Posterior cingulate gyrus (tissue), 11 donors: ENCODE data around the gene PSME2.

Experiments
- DNase-seq, 10 donors: peaks; one replicate each; pipeline versions ENCODE4 v3.0.0 to v3.0.0-alpha.2; 2020 to 2021; ENCODE audit warnings: mixed read lengths in 3 of 10
- intact Hi-C: fragments of 100-400 bp; cut with DNase I; formaldehyde crosslinking; loops from one replicate; pipeline ENCODE4 v1.15.1; 2023

Gene PSME2

DNA sequence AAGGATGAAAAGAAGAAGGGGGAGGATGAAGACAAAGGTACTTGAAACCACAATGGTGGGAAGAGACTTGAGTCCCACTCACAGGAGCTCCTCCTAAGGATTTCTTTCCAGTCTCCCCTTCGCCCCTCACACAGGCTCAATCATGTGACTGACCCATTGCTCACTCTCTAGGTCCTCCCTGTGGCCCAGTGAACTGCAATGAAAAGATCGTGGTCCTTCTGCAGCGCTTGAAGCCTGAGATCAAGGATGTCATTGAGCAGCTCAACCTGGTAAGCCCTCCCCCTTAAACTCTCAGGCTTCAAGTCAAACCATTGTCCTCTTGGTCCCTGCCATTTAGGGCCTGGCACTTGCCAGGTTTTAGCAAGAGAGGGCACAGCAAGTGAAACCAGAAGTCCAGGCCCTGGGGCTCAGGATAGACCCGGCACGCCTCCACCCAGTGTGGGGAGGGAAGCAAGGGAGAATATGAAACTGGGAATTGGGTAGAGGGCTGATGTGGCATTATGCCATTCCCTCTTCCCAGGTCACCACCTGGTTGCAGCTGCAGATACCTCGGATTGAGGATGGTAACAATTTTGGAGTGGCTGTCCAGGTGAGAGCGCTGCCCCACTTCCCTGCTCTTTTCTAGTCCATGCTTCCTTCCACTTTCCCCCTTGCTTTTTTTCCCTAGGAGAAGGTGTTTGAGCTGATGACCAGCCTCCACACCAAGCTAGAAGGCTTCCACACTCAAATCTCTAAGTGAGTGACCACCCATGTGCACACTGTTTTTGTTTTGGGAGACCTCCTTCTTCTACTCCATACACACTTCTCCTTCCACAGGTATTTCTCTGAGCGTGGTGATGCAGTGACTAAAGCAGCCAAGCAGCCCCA, 8.6 kb downstream of the PSME2 start:
- DNase-seq = peak in 1 of 10 donors; percentile 11
- intact Hi-C loops = no loop called here

- intact Hi-C loops = no loop called here
- DNase-seq = peak in 1 of 10 donors; percentile 66
Measured at GRCh38 chr14:24136684-24137528, 9.5 kb downstream of the PSME2 start.

- intact Hi-C loops = no loop called here
- peak; percentile 87 to 99 (median 94) for DNase-seq
Measured at GRCh38 chr14:24135834-24136683, 10.4 kb downstream of the PSME2 start, which contains the start of gene PSME1. TSS of gene PSME1 (plus strand) at chr14:24136194. CDS start at chr14:24136263, 69 bp downstream.

GRCh38 chr14:24135584-24135833, 10.9 kb downstream of the PSME2 start:
- intact Hi-C loops = no loop called here
- DNase-seq = no peak

DNA sequence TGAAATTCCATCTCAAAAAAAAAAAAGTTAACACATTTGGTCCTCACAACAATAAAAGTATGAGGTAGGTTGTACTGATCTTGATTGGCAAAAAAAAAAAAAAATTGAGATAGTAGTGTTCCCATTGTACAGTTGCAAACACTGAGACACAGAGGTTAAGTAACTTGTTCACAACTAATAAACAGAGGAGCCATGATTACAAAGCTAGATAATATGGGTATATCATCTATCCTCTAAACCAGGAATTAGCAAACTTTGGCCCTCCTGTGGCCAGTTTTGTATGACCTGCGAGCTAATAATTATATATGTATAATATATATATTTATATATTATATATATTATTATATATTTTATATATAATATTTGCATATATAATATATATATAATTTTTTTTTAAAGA, 12.7 kb downstream of the PSME2 start:
- DNase-seq = no peak
- intact Hi-C loops = no loop called here

DNA sequence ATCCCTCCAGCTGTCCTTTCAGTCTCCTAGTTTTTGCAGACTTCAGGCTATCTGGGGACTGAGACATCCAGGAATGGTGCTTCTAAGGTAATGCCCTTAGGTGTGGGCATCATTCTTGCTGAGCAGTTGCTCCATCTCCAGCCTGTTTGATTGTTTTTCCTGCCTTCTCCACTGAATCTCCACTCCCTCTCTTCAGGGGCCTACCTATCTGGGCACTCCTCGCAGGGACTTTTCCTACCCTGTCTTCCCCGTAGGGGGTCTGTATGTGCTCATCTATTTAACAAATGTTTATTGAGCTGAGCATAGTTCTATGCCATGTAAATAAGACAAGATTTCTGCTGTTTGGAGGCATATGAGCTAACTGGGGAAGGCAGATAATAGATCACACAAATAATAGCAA, 13.4 kb downstream of the PSME2 start:
- DNase-seq = no peak
- intact Hi-C loops = no loop called here

DNA sequence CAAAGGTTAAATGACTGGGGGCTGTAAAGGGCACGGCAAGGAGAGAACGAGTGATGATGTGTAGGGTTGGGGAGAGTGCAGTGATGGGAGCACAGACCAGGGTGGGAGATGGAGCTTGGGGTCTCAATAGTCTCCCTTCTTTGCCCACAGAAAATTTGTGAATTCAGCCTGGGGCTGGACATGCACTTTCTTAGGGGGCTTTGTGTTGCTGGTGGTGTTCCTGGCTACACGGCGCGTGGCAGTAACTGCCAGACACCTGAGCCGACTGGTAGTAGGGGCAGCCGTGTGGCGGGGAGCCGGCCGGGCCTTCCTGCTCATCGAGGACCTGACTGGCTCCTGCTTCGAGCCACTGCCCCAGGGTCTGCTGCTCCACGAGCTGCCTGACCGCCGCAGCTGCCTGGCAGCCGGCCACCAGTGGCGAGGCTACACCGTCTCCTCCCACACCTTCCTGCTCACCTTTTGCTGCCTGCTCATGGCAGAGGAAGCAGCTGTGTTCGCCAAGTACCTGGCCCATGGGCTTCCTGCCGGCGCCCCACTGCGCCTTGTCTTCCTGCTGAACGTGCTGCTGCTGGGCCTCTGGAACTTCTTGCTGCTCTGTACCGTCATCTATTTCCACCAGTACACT, 14.2 kb downstream of the PSME2 start:
- intact Hi-C loops = no loop called here
- peak in 1 of 10 donors; percentile 77 for DNase-seq

GRCh38 chr14:24131549-24131966, 14.9 kb downstream of the PSME2 start:
- intact Hi-C loops = no loop called here
- DNase-seq = no peak

DNA sequence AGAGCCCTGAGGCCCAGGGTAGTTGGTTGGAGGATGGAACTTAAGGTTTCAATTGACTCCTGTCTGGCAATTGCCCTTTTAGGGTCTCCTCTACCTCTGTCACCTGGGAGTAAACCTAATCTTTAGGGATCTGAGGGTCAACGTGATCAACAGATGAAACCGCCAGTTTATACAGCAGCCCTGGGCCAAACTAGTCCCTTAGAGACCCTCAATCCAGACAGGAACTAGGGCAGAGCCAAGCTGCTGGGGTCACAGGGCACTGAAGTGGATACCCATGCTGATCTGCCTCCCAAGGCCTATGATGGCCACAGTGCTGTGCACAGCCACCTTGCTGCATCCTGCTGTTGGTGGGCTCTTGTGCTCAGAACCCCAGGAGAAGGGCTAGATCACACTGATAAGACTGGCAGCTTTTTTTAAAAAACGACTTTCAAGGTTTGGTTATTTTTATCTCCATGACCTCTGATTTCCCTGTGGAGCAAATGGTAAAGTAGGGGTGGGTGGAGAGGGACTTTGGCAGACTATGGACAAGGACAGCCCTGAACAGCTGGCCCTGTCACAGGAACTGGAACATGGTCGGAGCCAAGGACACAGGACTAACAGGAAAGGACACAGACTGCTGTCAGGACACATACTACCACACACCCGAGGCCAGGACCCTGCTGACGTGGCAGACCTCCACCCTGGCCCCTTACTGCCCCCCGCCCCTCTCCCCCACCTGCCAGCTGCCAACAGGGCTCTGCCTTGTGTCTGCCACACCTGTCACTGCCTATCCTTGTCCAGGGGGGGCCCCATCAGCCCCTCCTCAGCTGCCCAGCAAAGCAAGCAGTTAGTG, 15.5 kb downstream of the PSME2 start:
- intact Hi-C loops = no loop called here
- peak in 1 of 10 donors; percentile 45 for DNase-seq

GRCh38 chr14:24130380-24130716, 16.1 kb downstream of the PSME2 start, which contains the start of gene FITM1:
TSS of gene FITM1 (plus strand) at chr14:24130659. CDS start at chr14:24131564, 905 bp downstream.
- intact Hi-C loops = no loop called here
- peak in 1 of 10 donors; percentile 38 for DNase-seq

DNA sequence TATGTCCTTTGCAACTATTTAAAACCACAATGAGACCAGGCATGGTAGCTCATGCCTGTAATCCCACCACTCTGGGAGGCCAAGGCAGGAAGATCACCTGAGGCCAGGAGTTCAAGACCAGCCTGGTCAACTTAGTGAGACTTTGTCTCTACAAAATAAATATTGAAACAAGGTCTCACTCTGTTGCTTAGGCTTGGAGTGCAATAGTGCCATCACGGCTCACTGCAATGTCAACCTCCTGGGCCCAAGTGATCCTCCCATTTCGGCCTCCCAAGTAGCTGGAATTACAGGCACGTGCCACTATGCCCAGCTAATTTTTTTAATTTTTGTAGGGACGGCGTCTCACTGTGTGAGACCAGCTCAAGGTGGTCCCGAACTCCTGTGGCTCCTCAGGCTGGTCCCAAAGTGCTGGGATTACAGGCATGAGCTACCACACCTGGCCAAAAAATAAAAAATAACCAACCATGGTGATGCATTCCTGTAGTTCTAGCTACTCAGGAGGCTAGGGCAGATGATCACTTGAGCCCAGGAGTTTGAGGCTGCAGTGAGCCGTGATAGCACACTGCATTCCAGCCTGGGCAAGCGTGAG, 16.9 kb downstream of the PSME2 start:
- peak in 1 of 10 donors; percentile 14 for DNase-seq
- intact Hi-C loops = no loop called here

GRCh38 chr14:24127673-24128072, 18.7 kb downstream of the PSME2 start:
- intact Hi-C loops = no loop called here
- no peak for DNase-seq

DNA sequence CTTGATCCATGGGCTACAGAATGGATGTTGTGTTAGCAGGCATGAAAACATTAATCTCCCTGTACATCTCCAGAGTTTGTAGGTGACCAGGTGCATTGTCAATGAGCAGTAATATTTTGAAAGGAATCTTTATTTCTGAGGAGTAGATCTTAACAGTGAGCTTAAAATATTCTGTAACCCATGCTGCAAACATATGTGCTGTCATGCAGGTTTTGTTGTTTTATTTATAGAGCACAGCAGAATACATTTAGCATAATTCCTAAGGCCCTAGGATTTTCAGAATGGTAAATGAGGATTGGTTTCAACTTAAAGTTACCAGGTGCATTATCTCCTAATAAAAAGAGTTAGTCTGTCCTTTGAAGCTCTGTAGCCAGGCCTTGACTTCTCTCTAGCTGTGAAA, 19.5 kb downstream of the PSME2 start:
- no peak for DNase-seq
- intact Hi-C loops = no loop called here

DNA sequence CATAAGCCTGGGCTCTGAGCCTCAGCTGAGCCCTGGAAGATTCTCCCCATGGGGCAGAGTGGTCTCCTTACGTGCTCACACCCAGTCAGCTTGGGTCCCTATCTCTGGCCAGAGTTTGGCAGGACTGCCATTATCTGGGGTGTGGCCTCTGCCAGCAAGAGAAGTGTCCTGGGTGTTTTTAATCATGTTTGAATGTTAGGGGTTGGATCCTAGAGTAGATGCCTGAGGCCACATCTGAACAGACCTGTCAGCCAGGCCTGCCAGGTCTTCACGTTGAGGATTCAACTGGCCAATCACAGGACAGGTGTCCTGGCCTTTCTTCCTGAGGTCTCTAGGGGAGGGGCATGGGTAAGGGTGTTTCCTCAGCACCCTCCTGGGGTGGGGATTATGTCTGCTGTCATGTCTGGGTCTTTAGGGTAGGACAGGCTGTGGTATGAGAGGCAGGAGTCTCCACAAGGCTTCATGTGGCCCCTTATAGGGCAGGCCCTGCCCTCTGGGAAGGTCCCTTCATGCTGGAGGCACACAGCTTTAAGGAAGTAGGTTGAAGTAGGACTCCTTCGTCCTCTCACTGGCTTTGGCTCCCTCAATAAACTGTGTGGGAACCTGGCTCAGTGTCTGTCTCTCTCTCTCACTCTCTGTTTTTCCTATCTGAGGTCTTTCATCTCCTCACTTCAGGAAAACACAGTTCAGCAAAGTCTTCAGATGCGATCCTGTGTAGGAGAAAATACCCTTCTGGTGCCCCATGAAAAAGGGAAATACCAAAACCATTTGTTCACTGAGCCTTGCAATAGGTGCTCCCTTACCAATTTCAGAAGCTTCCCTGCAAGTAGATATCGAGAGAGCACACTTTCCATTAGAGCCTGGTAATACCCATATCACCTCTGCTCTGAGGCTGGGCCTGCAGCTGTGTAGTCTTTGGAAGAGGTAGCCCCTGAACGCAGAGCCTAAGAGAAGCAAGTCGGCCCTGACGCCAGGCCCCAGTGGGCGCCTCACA, 22.7 kb downstream of the PSME2 start:
- intact Hi-C loops = no loop called here
- DNase-seq = peak in 1 of 10 donors; percentile 18

DNA sequence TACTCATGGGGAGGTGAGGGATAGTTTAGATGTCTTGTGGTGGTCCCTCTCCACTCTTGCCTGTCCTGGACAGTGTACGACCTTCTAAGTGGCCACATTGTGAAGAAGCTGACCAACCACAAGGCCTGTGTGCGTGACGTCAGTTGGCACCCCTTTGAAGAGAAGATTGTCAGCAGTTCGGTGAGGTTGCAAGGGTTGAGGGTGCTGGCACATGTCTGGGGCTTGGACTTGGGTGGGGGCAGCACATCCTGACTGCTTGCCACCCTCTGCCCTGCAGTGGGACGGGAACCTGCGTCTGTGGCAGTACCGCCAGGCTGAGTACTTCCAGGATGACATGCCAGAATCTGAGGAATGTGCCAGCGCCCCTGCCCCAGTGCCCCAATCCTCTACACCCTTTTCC, 23.5 kb downstream of the PSME2 start:
- intact Hi-C loops = no loop called here
- peak in 1 of 10 donors; percentile 14 for DNase-seq

GRCh38 chr14:24122416-24122815, 24.0 kb downstream of the PSME2 start:
- intact Hi-C loops = no loop called here
- DNase-seq = no peak

GRCh38 chr14:24121210-24121609, 25.2 kb downstream of the PSME2 start:
- intact Hi-C loops = no loop called here
- DNase-seq = peak in 2 of 10 donors; percentile 8 to 57

DNA sequence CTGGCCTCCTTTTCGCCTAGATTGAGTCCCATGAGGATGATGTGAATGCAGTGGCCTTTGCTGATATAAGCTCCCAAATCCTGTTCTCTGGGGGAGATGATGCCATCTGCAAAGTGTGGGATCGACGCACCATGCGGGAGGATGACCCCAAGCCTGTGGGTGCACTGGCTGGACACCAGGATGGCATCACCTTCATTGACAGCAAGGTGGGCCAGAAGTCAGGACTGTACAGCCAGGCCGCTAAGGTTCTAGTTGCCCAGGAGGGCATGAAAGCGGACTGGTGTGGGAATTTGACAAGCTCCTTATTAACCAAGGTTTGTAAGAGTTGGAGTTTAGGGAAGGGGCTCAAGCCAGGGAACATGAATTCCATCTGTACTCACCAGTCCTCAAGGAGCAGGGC, 26.7 kb downstream of the PSME2 start:
- intact Hi-C loops = no loop called here

More for the DNA sequence above, 26.7 kb downstream of the PSME2 start:
- DNase-seq = peak in 3 of 10 donors; percentile 25 to 57 (median 33)
